RWPE2 (cell line): ENCODE measurements around the gene SLIT2.

Experiments used
- ATAC-seq: fragments of 200-7000 bp; cut with Tn5 transposase; 3 replicates; pipeline ENCODE4 v1.9.1; 2021; ENCODE audit warnings: low read depth
- DNase-seq: peaks from one replicate; pipeline ENCODE4 v3.0.0-alpha.2; 2020; ENCODE audit warnings: low spot score
- H3K27ac ChIP-seq: fragments of 450-650 bp; 2 replicates; pipeline ENCODE4 v1.5.1; 2017; ENCODE audit warnings: mild to moderate bottlenecking; ENCODE audit not compliant: poor library complexity, severe bottlenecking
- H3K27me3 ChIP-seq: fragments of 250-450 bp; sonication (Bioruptor Pico); 2 replicates; pipeline ENCODE4 v1.5.1; 2021; ENCODE audit warnings: mild to moderate bottlenecking, moderate library complexity; ENCODE audit not compliant: insufficient read depth, poor library complexity, severe bottlenecking
- H3K36me3 ChIP-seq: fragments of 250-450 bp; sonication (Bioruptor Pico); 2 replicates; pipeline ENCODE4 v1.5.1; 2020; ENCODE audit warnings: low read depth, mild to moderate bottlenecking, moderate library complexity
- H3K4me1 ChIP-seq: fragments of 250-450 bp; sonication (Bioruptor Pico); 2 replicates; pipeline ENCODE4 v1.5.1; 2021; ENCODE audit warnings: mild to moderate bottlenecking, moderate library complexity; ENCODE audit not compliant: insufficient read depth, poor library complexity, severe bottlenecking
- H3K4me3 ChIP-seq: fragments of 250-450 bp; sonication (Bioruptor Pico); 2 replicates; pipeline ENCODE4 v1.5.1; 2021; ENCODE audit warnings: mild to moderate bottlenecking, moderate library complexity; ENCODE audit not compliant: severe bottlenecking
- H3K9me3 ChIP-seq: fragments of 250-450 bp; sonication (Bioruptor Pico); 2 replicates; pipeline ENCODE4 v1.5.1; 2021; ENCODE audit warnings: mild to moderate bottlenecking, moderate library complexity; ENCODE audit not compliant: severe bottlenecking
- CTCF ChIP-seq: fragments of 450-650 bp; IDR thresholded peaks from one replicate; pipeline ENCODE4 v1.5.1; 2017; ENCODE audit warnings: mild to moderate bottlenecking, moderate library complexity; ENCODE audit not compliant: poor library complexity, severe bottlenecking

Gene SLIT2

GRCh38 chr4:20287246-20287645 lies 35.5 kb downstream of the SLIT2 start:
- peak overlapping the region; percentile 90 for H3K27ac ChIP-seq
- H3K27me3 ChIP-seq: no peaks in the 10 kb centered on the region
- no peak for TF ChIP-seq CTCF
- ATAC-seq (peak; percentile 47; the same call in 2 of the 3 replicates), DNase-seq (no peak)
- no peaks in the 10 kb centered on the region for H3K36me3 ChIP-seq
- no peak overlapping the region for H3K4me3 ChIP-seq
- H3K9me3 ChIP-seq: no peaks in the 10 kb centered on the region
- H3K4me1 ChIP-seq: peaks cover 33% of the 10 kb centered on the region

DNA sequence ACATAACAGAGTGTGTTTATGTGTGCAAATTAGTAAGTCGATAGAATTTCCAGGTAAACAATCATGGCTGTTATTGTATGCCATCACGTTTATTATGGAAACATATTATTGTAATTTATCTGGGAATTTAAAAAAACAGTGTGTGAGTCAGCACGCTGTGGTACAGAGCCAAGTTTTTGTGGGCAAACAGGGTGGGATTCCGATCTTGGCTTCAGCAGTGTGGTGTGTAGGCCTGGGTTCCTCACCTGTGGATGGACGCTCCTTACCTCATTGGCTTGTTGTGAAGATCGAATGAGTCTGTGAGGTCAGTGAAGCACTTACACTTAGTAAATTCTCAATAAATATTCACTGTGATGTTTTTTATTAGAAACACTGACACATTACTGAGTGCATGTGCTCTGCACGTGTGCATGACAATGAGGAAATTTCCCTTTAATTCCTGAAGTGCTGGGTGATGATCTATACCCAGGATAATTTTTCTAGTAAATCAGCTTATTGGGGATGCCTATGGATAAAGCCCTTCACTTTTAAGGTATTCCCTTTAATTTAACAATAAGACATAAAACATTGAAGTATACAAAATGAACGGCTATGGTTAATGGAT lies 36.4 kb downstream of the SLIT2 start:
- H3K4me3 ChIP-seq: no peak overlapping the region
- ATAC-seq: no peak
- H3K36me3 ChIP-seq: no peaks in the 10 kb centered on the region
- H3K27ac ChIP-seq: peak overlapping the region; percentile 90
- TF ChIP-seq CTCF: no peak
- peaks cover 33% of the 10 kb centered on the region for H3K4me1 ChIP-seq
- DNase-seq: no peak
- no peaks in the 10 kb centered on the region for H3K27me3 ChIP-seq
- no peaks in the 10 kb centered on the region for H3K9me3 ChIP-seq

- Histone ChIP-seq H3K9me3 (no peaks in the 10 kb centered on the region), H3K4me1 (peaks cover 33% of the 10 kb centered on the region), H3K4me3 (no peak overlapping the region), H3K36me3 (no peaks in the 10 kb centered on the region), H3K27ac (peak overlapping the region; percentile 90), H3K27me3 (no peaks in the 10 kb centered on the region)
- ATAC-seq (peak; percentile 70), DNase-seq (no peak)
- TF ChIP-seq CTCF: no peak
Measured at GRCh38 chr4:20288846-20289512, 37.3 kb downstream of the SLIT2 start.

DNA sequence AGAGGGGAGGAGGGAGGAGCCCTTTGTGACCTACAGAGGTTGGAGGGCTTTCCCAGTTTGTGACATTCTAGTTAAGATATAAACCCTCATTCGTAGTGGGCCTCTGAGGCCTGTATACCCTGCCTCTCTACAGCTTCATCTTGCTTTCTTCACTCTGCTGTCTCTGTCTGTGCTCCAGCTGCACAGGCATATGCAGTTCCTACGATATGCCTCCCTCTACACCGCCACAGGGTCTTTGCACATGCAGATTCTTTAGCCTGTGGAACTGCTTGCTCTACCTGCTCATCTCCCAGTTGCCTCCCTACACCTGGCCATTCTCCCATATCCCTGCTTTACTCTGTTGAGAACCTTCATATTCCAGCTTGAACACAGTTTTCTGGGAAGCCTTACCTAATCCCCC lies 38.1 kb downstream of the SLIT2 start:
- H3K9me3 ChIP-seq: no peaks in the 10 kb centered on the region
- ATAC-seq (no peak), DNase-seq (no peak)
- H3K27me3 ChIP-seq: no peaks in the 10 kb centered on the region
- TF ChIP-seq CTCF: no peak
- H3K27ac ChIP-seq: peak overlapping the region; percentile 90
- no peak overlapping the region for H3K4me3 ChIP-seq
- H3K36me3 ChIP-seq: no peaks in the 10 kb centered on the region
- H3K4me1 ChIP-seq: peaks cover 33% of the 10 kb centered on the region

- DNase-seq (no peak), ATAC-seq (no peak)
- no peak for TF ChIP-seq CTCF
- Histone ChIP-seq H3K9me3 (no peaks in the 10 kb centered on the region), H3K27ac (no peak overlapping the region), H3K27me3 (no peaks in the 10 kb centered on the region), H3K36me3 (no peaks in the 10 kb centered on the region), H3K4me1 (peaks cover 24% of the 10 kb centered on the region), H3K4me3 (no peak overlapping the region)
Measured at GRCh38 chr4:20292739-20293138, 41.0 kb downstream of the SLIT2 start.
